COR-L47 (cell line): ENCODE results near the gene TOM1L2.

Experiments
- DNase-seq: peaks from one replicate; lab custom pipeline; 2025; lab: John Stamatoyannopoulos, UW

The TOM1L2 gene

GRCh38 chr17:17849147-17849820 lies 122.9 kb downstream of the TOM1L2 start:
- peak; percentile 52 for DNase-seq

- no peak for DNase-seq
Measured at GRCh38 chr17:17848311-17849082, 123.7 kb downstream of the TOM1L2 start.

- DNase-seq: no peak
Measured at GRCh38 chr17:17847726-17848125, 124.5 kb downstream of the TOM1L2 start.

DNA sequence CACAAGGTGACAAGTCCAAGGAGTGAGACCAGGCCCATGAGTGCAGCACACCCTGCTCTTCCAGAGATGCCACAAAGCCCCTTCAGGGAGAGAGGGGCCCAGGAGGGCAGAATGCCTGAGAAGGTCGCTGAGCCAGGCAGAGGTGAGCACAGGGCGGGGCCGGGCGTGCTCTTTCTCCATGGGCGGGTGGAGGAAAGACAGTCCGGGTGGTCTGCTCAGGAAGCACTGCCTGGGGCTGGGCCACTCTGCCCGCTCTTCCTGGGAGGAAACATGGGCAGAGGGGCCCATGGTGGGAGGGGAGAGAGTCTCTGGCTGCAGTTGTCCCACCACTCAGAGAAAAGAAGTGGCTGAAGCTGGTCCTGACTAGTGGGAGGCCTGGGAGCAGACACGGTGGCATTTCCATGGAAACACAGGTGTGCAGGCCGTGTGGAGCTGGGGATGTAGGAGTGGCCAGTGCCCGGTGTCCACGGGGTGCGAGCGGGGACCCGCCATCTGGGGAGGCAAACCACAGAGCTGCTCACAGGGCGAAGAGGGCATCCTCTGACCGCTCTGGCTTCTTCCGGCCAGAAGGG lies 125.0 kb downstream of the TOM1L2 start:
- DNase-seq: no peak

- DNase-seq: no peak
Measured at GRCh38 chr17:17846645-17847044, 125.6 kb downstream of the TOM1L2 start.

- DNase-seq: no peak
Measured at GRCh38 chr17:17846003-17846402, 126.2 kb downstream of the TOM1L2 start.

DNA sequence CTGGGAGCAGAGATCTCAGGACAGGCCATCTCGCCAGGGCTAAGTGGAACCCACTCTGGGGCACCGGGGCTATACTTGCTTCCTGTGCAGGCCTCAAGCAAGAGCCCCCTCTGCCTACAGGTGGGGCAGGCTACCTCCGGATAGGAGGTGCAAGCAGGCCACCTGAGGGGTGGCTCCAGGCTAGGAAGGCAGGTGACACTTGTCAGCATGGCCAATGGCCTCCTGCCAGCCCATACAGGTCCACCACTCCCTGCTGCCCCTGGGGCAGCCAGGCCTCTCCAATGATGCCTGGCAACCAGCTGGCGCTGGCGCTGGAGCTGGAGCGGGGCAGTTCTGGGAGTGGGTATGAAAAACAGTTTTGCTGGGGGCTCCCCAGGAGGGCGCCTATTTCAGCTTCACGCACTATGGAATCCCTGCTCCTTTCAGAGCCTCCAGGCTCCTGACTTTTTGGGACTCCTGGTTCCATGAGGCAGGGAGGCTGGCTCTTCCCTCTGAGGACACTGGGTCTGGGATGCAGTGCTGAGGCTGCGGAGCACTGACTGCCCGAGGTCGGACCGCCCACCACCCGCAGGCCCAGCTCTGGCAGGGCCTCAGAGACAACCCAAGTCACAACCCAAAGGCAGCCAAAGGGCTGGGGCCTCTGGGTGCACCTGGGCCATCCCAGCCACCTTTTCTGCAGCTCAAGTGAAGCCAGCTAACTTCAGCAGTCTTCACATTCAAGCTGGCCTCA lies 127.0 kb downstream of the TOM1L2 start:
- no peak for DNase-seq

- no peak for DNase-seq
Measured at GRCh38 chr17:17844500-17844899, 127.7 kb downstream of the TOM1L2 start.

DNA sequence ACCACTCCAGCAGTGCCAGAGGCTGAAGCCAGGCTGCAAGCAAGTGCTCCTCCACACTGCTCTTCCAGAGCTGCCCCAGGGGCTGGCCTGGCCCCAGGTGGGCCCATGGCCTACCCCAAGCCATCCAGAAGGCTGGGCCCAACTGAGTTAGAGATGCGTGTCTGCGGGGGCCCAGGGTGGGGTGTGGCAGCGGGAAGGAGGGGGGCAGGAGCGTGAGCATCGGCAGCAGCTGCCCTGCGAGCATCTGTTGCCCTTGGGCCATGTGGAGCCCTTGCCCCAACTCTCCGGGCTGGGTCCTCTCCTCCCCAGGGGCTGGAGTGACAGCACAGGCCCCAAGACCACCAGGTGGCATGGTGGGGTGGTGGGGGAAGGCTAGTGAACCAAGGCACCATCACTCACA lies 128.1 kb downstream of the TOM1L2 start:
- DNase-seq: no peak

DNA sequence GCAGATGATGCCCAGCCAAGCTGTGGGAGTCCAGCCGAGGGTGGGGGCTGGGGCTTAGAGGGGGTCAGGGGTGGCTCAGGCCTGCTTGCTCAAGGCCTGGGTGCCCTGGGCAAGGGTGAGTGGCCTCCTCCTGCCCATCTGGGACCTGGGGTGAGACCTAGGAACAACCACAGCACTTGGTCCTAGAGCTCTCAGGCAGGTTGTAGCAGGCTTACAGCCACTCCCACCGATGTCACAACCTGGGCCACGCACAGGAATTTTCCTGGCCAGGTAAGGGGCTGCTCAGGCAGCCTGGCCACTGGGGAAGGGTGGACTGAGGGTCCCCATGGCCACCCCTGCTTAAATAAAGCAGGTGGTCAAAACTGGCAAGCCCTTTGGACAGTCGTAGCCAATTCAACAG lies 129.1 kb downstream of the TOM1L2 start:
- no peak for DNase-seq

DNA sequence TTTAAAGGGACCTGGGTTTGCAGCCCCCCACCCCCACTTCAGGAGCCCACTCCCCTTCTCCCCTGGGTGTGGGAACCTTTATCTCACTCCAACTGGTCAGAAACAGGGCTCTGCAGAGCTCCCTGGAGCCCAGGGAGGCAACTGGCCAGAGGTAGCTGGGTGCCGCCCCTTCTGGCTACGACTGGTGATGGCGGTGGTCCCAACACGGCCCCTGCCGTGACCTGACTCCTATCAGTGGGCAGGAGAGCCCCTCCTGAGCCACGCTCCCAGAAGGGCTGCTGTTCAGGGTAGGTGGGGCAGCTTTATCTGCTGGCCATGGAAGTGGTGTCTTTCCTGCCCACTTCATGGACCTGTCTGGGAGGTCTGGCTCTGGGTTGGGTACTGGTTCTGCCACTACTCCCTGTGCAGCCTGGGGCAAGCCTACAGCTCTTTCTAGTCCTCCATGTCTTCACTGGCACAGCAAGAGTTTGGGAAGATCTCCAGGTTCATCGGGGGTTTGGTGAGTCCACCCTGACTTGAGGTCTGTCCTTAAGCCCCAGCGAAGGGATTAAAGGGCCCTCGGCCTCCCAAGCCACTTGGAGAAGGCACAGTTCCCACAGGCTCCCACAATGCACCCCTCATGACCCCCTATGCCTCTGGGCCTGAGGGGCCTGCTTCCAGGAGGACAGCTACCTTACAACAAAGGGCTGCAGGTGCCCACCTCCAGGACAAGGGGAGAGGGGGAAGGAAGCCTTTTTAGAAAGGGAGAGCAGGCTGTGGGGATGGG lies 129.9 kb downstream of the TOM1L2 start:
- no peak for DNase-seq

- DNase-seq: no peak
Measured at GRCh38 chr17:17841601-17842025, 130.6 kb downstream of the TOM1L2 start.

GRCh38 chr17:17840751-17841591 lies 131.2 kb downstream of the TOM1L2 start:
- no peak for DNase-seq

DNA sequence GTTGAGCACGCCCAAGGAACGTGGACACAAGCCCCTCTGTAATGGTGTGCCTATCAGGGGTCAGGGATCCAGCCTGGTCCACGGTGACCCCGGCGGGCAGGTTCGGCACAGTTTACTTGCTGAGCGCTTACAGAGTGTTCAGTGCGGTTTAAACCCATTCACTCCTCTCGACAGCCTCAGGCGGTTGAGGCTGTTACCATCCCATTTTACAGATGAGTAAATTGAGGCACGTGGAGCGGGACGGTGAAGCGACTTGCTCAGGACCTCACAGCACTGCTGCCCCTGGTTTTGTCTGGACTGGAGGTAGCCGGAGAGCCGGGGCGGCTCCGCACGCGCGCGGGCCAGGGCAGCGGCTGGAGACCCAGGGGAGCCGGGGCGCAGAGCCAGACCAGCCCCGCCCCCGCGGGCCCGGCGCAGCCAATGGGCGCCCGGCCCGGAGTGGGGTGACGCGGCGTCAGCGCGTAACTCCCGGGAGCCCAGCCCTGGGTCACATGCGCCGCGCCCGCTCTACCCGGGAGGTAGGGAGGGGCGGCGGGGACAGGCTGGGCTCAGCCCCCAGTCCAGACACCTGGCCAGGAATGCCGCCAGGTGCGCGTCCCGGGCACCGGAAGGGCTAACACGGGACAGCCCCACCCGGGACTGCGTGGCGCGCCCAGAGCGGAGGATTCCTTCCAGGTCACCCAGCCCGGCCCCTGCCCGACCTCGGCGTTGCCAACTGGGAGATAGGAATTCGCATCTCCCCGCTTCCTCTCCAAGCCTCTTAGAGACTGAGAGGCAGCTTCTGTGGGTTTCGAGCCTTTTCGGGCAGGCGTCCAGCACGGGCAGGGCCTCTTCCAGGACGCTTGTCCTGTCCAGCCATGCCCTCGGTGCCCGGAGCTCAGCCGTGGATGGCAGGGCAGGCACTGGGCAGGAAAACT lies 132.2 kb downstream of the TOM1L2 start:
- peak; percentile 65 for DNase-seq

DNA sequence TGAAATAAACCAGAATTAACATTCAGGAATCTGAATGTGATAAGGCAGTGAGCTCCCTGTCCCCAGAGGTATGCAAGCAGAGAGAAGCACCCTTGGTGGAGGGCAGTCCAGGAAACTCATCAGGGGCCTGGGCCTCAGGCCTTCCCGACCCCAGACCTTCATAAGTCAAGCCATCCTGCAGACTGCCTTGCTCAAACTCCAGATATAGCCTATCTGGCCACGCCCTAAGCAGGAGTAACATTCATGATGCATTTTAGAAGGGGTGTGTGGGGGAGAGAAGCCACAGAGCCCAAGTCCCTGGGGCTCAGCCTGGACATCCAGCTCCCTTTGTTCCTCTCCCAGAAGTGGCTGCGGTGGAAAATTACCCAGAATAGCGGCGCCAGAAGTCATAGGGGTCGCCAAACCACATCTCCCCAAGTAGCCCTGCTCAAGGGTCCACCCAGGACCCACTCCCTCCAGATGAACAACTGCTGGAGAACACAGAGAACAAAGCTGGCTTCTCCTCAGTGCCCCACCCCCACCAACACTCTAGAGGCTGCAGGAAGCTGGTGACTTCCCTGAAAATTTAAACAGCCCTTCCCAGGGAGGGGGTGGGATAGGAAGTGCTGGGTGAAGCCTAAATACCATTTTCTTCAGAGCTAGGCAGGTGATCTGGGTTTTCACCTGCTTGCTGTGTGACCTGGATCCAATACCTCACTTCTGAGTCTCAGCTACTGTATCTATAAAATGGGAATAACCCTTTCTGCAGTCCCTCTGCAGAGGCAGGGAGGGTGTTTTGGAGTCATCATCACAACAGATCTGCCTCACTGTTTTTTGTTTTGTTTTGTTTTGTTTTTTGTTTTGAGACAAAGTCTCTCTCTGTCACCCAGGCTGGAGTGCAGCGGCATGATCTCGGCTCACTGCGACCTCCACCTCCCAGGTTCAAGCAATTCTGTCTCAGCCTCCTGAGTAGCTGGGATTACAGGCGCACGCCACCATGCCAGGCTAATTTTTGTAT lies 133.9 kb downstream of the TOM1L2 start:
- no peak for DNase-seq

- DNase-seq: no peak
Measured at GRCh38 chr17:17837380-17837821, 134.8 kb downstream of the TOM1L2 start.

GRCh38 chr17:17836818-17837379 lies 135.3 kb downstream of the TOM1L2 start, which contains the start of gene SREBF1:
Gene SREBF1, minus strand, starts transcription at chr17:17836986. Its CDS starts 169 bp downstream, at chr17:17836817.
- no peak for DNase-seq

DNA sequence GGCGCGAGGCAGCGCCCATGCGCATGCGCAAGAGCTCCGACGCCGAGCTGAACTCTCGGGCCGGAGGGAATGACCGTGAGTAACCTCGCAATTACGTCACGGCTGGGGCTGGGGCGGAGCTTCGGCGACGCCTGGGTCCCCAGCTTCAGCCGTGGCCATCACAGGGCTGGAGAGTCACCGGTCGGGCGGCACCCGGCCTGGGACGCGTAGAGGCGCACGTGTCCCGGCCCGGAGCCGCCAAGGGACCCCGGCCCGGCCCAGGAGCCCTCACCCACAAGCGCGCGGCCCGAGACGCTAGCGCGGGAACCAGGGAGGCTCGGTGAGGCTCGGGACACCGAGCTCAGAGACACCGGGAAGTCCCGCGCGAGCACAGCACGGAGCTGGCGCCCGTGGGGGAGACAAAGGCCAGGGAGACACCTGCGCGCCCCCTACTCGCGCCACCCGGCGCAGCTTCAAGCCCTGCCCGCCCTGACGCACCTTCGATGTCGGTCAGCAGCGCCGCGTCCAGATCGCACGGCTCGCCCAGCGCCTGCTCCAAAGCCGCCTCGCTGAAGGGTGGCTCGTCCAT lies 135.9 kb downstream of the TOM1L2 start:
- peak; percentile 86 for DNase-seq
